A549 (cell line): Measurements from ENCODE around the gene PPM1L. TPM values are rescaled to one million over a fixed set of nuclear protein-coding genes. Genes with fewer than 3 reads are reported as not detected.

ENCODE experiments used
- ATAC-seq, 2 experiments: fragments of 200-7000 bp in 1 of 2; fragments of >200 bp in 1 of 2; cut with Nextera tagmentation in 1 of 2; cut with Tn5 transposase in 1 of 2; 3 replicates each; pipeline versions ENCODE4 v1.8.0 to v1.9.1; 2018 to 2020; ENCODE audit warnings: mild to moderate bottlenecking in 1 of 2, moderate library complexity in 1 of 2
- CTCF ChIA-PET: fragments of 300-600 bp; sonication (Branson Sonifier 250); formaldehyde crosslinking; extraction: SDS; loops from one replicate; lab custom pipeline; 2021; ENCODE audit warnings: antibody characterized with exemption, inconsistent platforms; lab: Yijun Ruan, JAX
- POLR2A ChIA-PET: fragments of 350-600 bp; formaldehyde crosslinking; extraction: SDS; loops from one replicate; lab custom pipeline; 2021; ENCODE audit warnings: antibody characterized with exemption, inconsistent platforms; lab: Yijun Ruan, JAX
- DNase-seq, 2 experiments: peaks; one replicate each; pipeline versions ENCODE4 v3.0.0 to v3.0.0-alpha.2; 2011 to 2016; ENCODE audit warnings: low read depth in 1 of 2, low spot score in 1 of 2
- FAIRE-seq: peaks from 2 replicates; lab custom pipeline; 2011; peaks lifted over from hg19 to GRCh38; lab: Jason Lieb, UNC
- H3K27ac ChIP-seq, 2 experiments: fragments of >200 bp; sonication (Bioruptor Twin); formaldehyde crosslinking; 3 replicates each; pipeline ENCODE4 v1.5.1; 2016 to 2017
- H3K4me1 ChIP-seq: fragments of >200 bp; sonication (Bioruptor Twin); formaldehyde crosslinking; 3 replicates; pipeline ENCODE4 v1.6.1; 2016
- H3K4me2 ChIP-seq: fragments of >200 bp; sonication (Bioruptor Twin); formaldehyde crosslinking; 3 replicates; pipeline ENCODE4 v1.6.1; 2016
- H3K4me3 ChIP-seq: fragments of >200 bp; sonication (Bioruptor Twin); formaldehyde crosslinking; 3 replicates; pipeline ENCODE4 v1.5.1; 2016
- H3K9me3 ChIP-seq: fragments of >200 bp; sonication (Bioruptor Twin); formaldehyde crosslinking; 3 replicates; pipeline ENCODE4 v1.6.1; 2016
- BHLHE40 ChIP-seq: IDR thresholded peaks from 2 replicates; pipeline ENCODE4 v1.6.1; 2012; ENCODE audit warnings: low read depth, low read length, inconsistent platforms
- CEBPB ChIP-seq, 2 experiments: fragments of >200 bp in 1 of 2; sonication (Bioruptor Twin) in 1 of 2; formaldehyde crosslinking in 1 of 2; IDR thresholded peaks; 2 replicates each; pipeline ENCODE4 v1.6.1; 2012 to 2016
- CHD2 ChIP-seq: fragments of 150-350 bp; IDR thresholded peaks from 2 replicates; pipeline ENCODE4 v1.6.1; 2014; ENCODE audit warnings: low read length; ENCODE audit not compliant: partially characterized antibody
- E2F6 ChIP-seq: IDR thresholded peaks from 2 replicates; pipeline ENCODE4 v1.6.1; 2012; ENCODE audit warnings: low read depth, borderline replicate concordance
- ESRRA ChIP-seq: fragments of 150-350 bp; IDR thresholded peaks from 2 replicates; pipeline ENCODE4 v1.6.1; 2014; ENCODE audit warnings: mild to moderate bottlenecking, low read length, borderline replicate concordance
- GATA3 ChIP-seq: IDR thresholded peaks from 2 replicates; pipeline ENCODE4 v1.6.1; 2012; ENCODE audit warnings: borderline replicate concordance
- HEYL ChIP-seq: fragments of 250-450 bp; sonication (Bioruptor Pico); IDR thresholded peaks from 2 replicates; pipeline ENCODE4 v1.8.0; 2021; ENCODE audit warnings: mild to moderate bottlenecking, moderate library complexity
- HOXA7 ChIP-seq: fragments of 250-450 bp; sonication (Bioruptor Pico); IDR thresholded peaks from 2 replicates; pipeline ENCODE4 v1.5.0; 2020; ENCODE audit warnings: mild to moderate bottlenecking, moderate library complexity
- JUN ChIP-seq, 2 experiments: fragments of >200 bp; sonication (Bioruptor Twin); formaldehyde crosslinking; IDR thresholded peaks; 2 replicates in 1 of 2; 3 replicates in 1 of 2; pipeline ENCODE4 v1.6.1; 2016 to 2017
- JUNB ChIP-seq: fragments of >200 bp; sonication (Bioruptor Twin); formaldehyde crosslinking; IDR thresholded peaks from 2 replicates; pipeline ENCODE4 v1.6.1; 2016
- KDM1A ChIP-seq: fragments of 200-600 bp; sonication (generic); IDR thresholded peaks from 2 replicates; pipeline ENCODE4 v1.6.1; 2016; ENCODE audit warnings: low read depth, mild to moderate bottlenecking
- NR3C1 ChIP-seq: fragments of >200 bp; sonication (Bioruptor Twin); formaldehyde crosslinking; IDR thresholded peaks from 3 replicates; pipeline ENCODE4 v1.6.1; 2017
- PBX3 ChIP-seq: IDR thresholded peaks from 2 replicates; pipeline ENCODE4 v1.6.1; 2012
- POLR2AphosphoS2 ChIP-seq: conservative IDR thresholded peaks from 2 replicates; pipeline ENCODE4 v1.6.1; 2012; ENCODE audit warnings: low read length, improper control_type of control experiment, inconsistent platforms
- RAD21 ChIP-seq, 2 experiments: fragments of >200 bp in 1 of 2; sonication (Bioruptor Twin) in 1 of 2; formaldehyde crosslinking in 1 of 2; IDR thresholded peaks in 1 of 2; conservative IDR thresholded peaks in 1 of 2; 2 replicates in 1 of 2; 3 replicates in 1 of 2; pipeline ENCODE4 v1.6.1; 2012 to 2018; ENCODE audit warnings: inconsistent platforms in 1 of 2
- RCOR1 ChIP-seq: fragments of 150-350 bp; IDR thresholded peaks from 2 replicates; pipeline ENCODE4 v1.6.1; 2014; ENCODE audit warnings: antibody characterized with exemption, low read length, low read depth
- RFX5 ChIP-seq: fragments of 450-650 bp; IDR thresholded peaks from 2 replicates; pipeline ENCODE4 v1.7.1; 2014; ENCODE audit warnings: antibody characterized with exemption, mild to moderate bottlenecking, moderate library complexity
- TP53 ChIP-seq: fragments of 250-450 bp; sonication (Bioruptor Pico); IDR thresholded peaks from 2 replicates; pipeline ENCODE4 v1.5.0; 2021; ENCODE audit warnings: mild to moderate bottlenecking, moderate library complexity
- ZC3H11A ChIP-seq: fragments of 450-650 bp; IDR thresholded peaks from 2 replicates; pipeline ENCODE4 v1.6.1; 2014; ENCODE audit warnings: antibody characterized with exemption, mild to moderate bottlenecking
- ZSCAN20 ChIP-seq: fragments of 250-450 bp; sonication (Bioruptor Pico); IDR thresholded peaks from 2 replicates; pipeline ENCODE4 v1.8.0; 2022; ENCODE audit warnings: mild to moderate bottlenecking, moderate library complexity
- WGBS: methylation state at CpG from one replicate; pipeline ENCODE4 v1.1.6; 2017; ENCODE audit errors: missing lambda C conversion rate; 5-methylcytosine and 5-hydroxymethylcytosine counted together
- polyA plus RNA-seq, 4 experiments: library from polyadenylated mRNA; depleted of rRNA in 3 of 4; stranded (reverse); fragments of >200 nt; fragmentation: RNase III in 1 of 4; extraction: RNeasy Plus Mini Kit Qiagen cat#74134 plus additional on column Dnase treatment in 1 of 4; gene quantifications; 2 replicates in 3 of 4; 3 replicates in 1 of 4; pipeline ENCODE4 v1.2.3, GENCODE V29; 2011 to 2017
- TF ChIP-seq, protein P1 (sequence below): fragments of >200 bp; sonication (Bioruptor Twin); formaldehyde crosslinking; IDR thresholded peaks from 3 replicates; pipeline ENCODE4 v1.5.1; 2016
- TF ChIP-seq, protein P2 (sequence below): fragments of 250-450 bp; sonication (Bioruptor Pico); IDR thresholded peaks from 2 replicates; pipeline ENCODE4 v1.5.0; 2020; ENCODE audit warnings: low read depth, mild to moderate bottlenecking, moderate library complexity
- TF ChIP-seq, protein P3 (sequence below): fragments of 150-350 bp; IDR thresholded peaks from 2 replicates; pipeline ENCODE4 v1.6.1; 2014; ENCODE audit warnings: low read depth, mild to moderate bottlenecking, low read length
- TF ChIP-seq, protein P4 (sequence below): fragments of 250-450 bp; sonication (Bioruptor Pico); IDR thresholded peaks from 2 replicates; pipeline ENCODE4 v1.5.0; 2021; ENCODE audit warnings: mild to moderate bottlenecking, moderate library complexity, borderline replicate concordance

PPM1L gene
- polyA plus RNA-seq, 2 of the 4 experiments (the other 2 are of a cell fraction): 0.27 to 0.45 TPM

GRCh38 chr3:161083131-161083530, 327.1 kb downstream of the PPM1L start:
- no peak overlapping the region for H3K27ac ChIP-seq
- H3K4me2 ChIP-seq: no peak overlapping the region
- ATAC-seq (no peak), DNase-seq (no peak), FAIRE-seq (no peak)
- CTCF ChIA-PET: interaction anchor here (1.8 kb wide), 1 partner anchor 14 kb away, joined by 4 read pairs; no protein-coding TSS in a partner anchor
- POLR2A ChIA-PET: no interaction called here
- no peaks in the 10 kb centered on the region for H3K9me3 ChIP-seq
- H3K4me3 ChIP-seq: no peak overlapping the region
- H3K4me1 ChIP-seq: no peaks in the 10 kb centered on the region
- 78% methylated on average over 1 of the region's 1 CpG for WGBS
- TF ChIP-seq CEBPB (IDR thresholded peaks at IDR 0.05): no peak
- TF ChIP-seq E2F6: no peak
- no peak for TF ChIP-seq GATA3
- TF ChIP-seq TP53: no peak
- TF ChIP-seq ESRRA: no peak
- no peak for TF ChIP-seq RCOR1
- no peak for TF ChIP-seq BHLHE40
- TF ChIP-seq, protein P1, sequence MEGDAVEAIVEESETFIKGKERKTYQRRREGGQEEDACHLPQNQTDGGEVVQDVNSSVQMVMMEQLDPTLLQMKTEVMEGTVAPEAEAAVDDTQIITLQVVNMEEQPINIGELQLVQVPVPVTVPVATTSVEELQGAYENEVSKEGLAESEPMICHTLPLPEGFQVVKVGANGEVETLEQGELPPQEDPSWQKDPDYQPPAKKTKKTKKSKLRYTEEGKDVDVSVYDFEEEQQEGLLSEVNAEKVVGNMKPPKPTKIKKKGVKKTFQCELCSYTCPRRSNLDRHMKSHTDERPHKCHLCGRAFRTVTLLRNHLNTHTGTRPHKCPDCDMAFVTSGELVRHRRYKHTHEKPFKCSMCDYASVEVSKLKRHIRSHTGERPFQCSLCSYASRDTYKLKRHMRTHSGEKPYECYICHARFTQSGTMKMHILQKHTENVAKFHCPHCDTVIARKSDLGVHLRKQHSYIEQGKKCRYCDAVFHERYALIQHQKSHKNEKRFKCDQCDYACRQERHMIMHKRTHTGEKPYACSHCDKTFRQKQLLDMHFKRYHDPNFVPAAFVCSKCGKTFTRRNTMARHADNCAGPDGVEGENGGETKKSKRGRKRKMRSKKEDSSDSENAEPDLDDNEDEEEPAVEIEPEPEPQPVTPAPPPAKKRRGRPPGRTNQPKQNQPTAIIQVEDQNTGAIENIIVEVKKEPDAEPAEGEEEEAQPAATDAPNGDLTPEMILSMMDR: no peak
- TF ChIP-seq, protein P2, sequence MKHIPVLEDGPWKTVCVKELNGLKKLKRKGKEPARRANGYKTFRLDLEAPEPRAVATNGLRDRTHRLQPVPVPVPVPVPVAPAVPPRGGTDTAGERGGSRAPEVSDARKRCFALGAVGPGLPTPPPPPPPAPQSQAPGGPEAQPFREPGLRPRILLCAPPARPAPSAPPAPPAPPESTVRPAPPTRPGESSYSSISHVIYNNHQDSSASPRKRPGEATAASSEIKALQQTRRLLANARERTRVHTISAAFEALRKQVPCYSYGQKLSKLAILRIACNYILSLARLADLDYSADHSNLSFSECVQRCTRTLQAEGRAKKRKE (CRISPR knock-in tag): no peak
- TF ChIP-seq, protein P3, sequence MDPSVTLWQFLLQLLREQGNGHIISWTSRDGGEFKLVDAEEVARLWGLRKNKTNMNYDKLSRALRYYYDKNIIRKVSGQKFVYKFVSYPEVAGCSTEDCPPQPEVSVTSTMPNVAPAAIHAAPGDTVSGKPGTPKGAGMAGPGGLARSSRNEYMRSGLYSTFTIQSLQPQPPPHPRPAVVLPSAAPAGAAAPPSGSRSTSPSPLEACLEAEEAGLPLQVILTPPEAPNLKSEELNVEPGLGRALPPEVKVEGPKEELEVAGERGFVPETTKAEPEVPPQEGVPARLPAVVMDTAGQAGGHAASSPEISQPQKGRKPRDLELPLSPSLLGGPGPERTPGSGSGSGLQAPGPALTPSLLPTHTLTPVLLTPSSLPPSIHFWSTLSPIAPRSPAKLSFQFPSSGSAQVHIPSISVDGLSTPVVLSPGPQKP: no peak
- TF ChIP-seq ZSCAN20 (CRISPR knock-in tag): no peak
- TF ChIP-seq JUNB: no peak
- no peak for TF ChIP-seq KDM1A
- no peak for TF ChIP-seq JUN (IDR thresholded peaks at IDR 0.05)
- TF ChIP-seq, protein P4, sequence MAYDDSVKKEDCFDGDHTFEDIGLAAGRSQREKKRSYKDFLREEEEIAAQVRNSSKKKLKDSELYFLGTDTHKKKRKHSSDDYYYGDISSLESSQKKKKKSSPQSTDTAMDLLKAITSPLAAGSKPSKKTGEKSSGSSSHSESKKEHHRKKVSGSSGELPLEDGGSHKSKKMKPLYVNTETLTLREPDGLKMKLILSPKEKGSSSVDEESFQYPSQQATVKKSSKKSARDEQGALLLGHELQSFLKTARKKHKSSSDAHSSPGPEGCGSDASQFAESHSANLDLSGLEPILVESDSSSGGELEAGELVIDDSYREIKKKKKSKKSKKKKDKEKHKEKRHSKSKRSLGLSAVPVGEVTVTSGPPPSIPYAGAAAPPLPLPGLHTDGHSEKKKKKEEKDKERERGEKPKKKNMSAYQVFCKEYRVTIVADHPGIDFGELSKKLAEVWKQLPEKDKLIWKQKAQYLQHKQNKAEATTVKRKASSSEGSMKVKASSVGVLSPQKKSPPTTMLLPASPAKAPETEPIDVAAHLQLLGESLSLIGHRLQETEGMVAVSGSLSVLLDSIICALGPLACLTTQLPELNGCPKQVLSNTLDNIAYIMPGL: no peak
- no peak for TF ChIP-seq NR3C1
- no peak for TF ChIP-seq HOXA7 (CRISPR knock-in tag)
- TF ChIP-seq PBX3: no peak

DNA sequence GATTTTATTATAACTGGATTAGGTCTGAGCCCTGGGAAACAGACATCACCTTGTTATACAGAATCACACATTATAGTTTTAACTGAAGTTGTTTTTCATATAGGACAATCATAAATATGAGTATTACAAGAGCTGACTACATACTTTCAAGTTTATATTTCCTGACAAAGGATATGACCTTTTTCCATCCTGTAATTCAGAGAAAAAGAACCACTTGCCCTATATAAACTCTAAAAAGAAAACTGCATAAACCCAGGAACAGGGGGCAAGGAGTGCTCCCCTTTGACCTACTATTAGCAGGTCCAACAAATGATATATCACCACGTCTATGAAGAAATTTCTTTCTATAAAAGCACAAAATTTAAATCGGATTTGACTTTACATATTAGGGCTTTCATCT, 328.2 kb downstream of the PPM1L start:
- DNase-seq (no peak), ATAC-seq (no peak), FAIRE-seq (no peak)
- H3K4me3 ChIP-seq: no peak overlapping the region
- ChIA-PET POLR2A (no interaction called here), CTCF (no interaction called here)
- H3K4me1 ChIP-seq: no peaks in the 10 kb centered on the region
- H3K9me3 ChIP-seq: no peaks in the 10 kb centered on the region
- H3K4me2 ChIP-seq: no peak overlapping the region
- 15% methylated on average over 2 of the region's 2 CpGs for WGBS
- H3K27ac ChIP-seq: no peak overlapping the region
- TF ChIP-seq RFX5 (no peak), RAD21 (conservative IDR thresholded peaks at IDR 0.05 in 1 of 2, IDR thresholded peaks at IDR 0.05 in 1 of 2) (no peak), POLR2AphosphoS2 (no peak), CHD2 (no peak), HEYL (CRISPR knock-in tag) (no peak), ZC3H11A (no peak)
- TF ChIP-seq, protein P4: no peak
- TF ChIP-seq, protein P3: no peak
